GM18951 (cell line): ENCODE measurements around the gene TEX9.
"Not testable (repeated sequence)": the region's sequence is repeated elsewhere in the genome, so short reads cannot be mapped to it uniquely, and the experiment has no call there.

ENCODE experiments used
- POLR2A ChIP-seq: IDR thresholded peaks from 4 replicates; pipeline ENCODE4 v1.6.1; 2011; ENCODE audit warnings: mild to moderate bottlenecking; ENCODE audit not compliant: insufficient read length, insufficient read depth; ENCODE audit errors: extremely low read depth
- in situ Hi-C: fragments of 300-500 bp; cut with MboI; formaldehyde crosslinking; loops from one replicate; pipeline ENCODE4 v1.12.0; 2022; ENCODE audit warnings: low sequenced_read_pairs, mixed read lengths, inconsistent platforms; ENCODE audit not compliant: unreplicated experiment

Gene TEX9

DNA sequence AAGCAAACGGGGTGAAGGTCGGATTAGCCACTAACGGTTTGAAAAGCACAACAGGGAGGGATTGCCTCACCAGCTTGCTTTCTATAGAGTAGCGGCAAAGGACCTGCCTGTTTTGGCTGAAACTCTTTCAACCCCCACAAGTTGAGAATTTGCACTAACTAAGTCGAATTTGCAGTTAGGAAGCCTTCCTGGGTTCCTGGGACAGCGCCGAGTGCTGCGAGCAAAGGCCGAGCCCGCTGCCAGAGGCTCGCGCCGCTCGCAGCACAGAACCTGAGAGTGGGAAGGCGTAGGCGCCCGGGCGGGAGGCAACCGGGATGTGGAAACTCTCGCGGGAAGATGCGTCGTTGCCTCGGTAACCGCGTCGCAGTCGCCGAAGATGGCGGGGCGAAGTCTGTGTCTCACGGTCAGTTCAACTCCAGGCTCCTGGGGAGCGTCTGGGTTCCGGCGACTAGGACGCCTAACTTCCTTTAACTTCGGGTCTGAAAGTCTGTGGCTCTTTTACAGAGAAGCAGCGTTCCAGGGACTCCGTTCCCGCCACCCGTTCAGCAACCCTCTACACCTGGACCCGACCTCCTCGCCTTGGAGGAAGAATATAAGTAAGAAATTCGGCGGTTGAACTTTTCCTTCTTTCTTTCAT is at the start of gene TEX9:
Gene TEX9 (plus strand): TSS at position 352 of the 637 bp plus-strand sequence. CDS start 25 bp downstream, at position 377.
- peak; percentile 96 for TF ChIP-seq POLR2A
- in situ Hi-C loops, result no loop called here

DNA sequence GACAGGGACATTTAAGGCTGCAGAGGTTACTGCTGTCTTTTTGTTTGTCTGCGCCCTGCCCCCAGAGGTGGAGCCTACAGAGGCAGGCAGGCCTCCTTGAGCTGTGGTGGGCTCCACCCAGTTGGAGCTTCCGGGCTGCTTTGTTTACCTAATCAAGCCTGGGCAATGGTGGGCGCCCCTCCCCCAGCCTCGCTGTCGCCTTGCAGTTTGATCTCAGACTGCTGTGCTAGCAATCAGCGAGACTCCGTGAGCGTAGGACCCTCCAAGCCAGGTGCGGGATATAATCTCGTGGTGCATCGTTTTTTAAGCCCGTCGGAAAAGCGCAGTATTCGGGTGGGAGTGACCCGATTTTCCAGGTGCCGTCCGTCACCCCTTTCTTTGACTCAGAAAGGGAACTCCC is 48.7 kb upstream of the TEX9 start:
- in situ Hi-C loops, result not testable (repeated sequence)

DNA sequence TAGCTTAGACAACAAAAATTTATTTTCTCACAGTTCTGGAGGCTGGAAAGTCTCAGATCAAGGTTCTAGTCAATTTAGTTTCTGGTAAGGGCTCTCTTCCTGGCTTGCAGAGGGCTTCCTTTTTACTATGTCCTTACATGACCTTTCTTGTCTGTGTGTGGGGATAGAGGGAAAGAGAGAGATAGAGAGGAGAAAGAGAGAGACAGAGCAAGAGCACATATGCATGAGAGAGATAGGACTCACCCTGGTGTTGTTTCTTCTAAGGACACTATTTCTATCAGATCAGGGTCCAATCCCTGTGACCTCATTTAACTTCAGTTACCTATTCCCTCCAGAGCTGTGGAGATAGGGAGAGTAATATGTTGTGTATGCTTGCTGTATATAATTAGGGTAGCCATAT is 44.9 kb upstream of the TEX9 start:
- TF ChIP-seq POLR2A, result no peak
- in situ Hi-C loops, result no loop called here

DNA sequence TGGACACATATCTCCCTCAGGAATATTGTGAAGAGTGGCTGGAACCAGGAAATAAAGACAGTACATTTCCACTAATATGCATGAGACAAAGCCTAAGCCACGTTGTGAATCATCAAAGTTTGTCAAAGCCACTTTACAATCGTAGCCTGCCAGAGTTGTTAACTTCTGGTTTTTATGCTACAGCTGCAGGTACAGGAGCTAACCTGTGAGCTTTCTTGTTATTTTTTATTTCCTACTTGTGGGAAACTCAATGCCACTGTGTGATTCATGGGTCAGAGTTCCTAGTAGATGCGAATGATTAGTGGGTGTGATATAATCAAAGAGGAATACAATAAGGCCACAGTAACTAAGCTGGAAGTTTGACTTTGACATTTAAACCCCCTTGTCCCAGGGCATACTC is 44.4 kb upstream of the TEX9 start:
- TF ChIP-seq POLR2A, result no peak
- in situ Hi-C loops, result no loop called here

DNA sequence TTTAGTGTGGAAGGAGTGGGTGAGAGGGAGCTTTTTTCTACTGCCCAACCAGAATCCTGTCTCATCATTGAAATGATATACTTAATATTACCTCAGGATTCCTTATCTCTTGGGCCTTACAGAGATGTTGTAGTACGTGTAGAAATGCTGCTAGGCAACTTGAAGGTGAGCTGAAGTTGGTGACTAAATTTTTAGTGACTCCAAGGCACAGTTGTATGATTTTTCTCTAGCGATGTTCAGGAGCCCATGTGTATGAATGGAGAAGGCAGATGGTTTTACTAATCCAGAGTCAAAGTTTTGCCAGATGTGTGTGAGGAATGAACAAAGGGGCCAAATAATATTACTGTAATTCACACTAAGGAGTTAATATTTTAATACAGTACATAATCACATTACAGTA is 42.8 kb upstream of the TEX9 start:
- in situ Hi-C loops, result no loop called here
- TF ChIP-seq POLR2A, result no peak

DNA sequence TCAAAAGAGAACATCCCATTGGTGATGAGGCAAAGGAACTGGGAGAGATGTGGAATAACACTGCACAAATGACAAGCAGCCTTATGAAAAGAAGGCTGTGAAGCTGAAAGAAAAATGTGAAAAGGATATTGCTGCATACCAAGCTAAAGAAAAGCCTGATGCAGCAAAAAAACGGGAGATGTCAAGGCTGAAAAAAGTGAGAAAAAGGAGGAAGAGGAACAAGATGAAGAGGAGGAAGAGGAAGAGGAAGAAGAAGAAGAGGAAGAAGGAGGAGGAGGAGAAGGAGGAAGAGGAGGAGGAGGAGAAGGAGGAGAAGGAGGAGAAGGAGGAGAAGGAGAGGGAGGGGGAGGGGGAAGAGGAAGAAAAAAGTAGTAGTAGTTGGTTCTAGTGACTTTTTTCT is 41.8 kb upstream of the TEX9 start:
- no peak for TF ChIP-seq POLR2A
- in situ Hi-C loops, result no loop called here

DNA sequence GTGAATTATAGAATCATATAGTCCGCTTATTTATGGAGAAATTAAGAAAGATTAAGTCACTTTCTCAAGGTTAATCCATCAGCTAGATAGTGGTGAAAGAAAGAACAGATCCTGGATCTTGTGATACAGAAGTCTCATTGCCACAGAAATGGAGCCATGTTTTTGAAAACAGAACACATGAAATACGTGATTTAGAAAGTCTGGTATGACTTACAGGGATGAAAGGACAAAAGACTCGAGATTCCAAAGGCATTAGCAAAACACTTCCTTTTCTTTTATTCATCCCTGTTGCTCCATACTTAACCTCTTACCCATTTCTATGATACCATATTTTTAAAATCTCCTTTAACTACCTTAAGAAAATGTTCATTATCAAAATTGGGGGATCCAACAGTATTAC is 40.0 kb upstream of the TEX9 start:
- in situ Hi-C loops, result no loop called here
- TF ChIP-seq POLR2A, result no peak

DNA sequence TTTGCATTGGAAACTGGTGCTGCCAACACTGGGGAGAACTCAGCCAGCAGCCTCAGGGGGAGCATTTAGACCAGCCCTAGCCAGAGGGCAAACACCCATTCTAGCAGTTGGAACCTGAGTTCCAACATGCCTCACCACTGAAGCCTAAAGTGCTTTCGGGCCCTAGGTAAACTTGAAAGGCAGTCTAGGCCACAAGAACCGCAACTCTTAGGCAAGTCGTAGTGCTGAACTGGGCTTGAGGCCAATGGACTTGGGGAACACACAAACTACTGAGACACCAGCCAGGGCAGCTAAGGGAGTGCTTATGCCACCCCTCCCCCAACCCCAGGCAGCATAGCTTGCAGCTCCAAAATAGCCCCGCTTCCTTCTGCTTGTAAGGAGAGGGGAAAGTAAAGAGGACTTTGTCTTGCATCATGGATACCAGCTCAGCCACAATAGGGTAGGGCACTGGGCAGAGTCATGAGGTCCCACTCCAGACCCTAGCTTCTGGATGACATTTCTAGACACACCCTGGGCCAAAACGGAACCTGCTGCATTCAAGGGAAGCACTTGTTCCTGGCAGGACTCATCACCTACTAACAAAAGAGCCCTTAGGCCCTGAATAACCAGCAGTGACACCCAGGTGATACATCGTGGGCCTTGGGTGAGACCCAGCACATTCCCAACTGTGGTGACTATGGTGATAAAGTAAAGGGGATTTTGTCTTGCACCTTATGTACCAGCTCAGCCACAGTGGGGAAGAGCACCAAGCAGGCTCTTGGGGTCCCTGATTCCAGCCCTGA is 37.3 kb upstream of the TEX9 start:
- no peak for TF ChIP-seq POLR2A
- in situ Hi-C loops, result no loop called here

DNA sequence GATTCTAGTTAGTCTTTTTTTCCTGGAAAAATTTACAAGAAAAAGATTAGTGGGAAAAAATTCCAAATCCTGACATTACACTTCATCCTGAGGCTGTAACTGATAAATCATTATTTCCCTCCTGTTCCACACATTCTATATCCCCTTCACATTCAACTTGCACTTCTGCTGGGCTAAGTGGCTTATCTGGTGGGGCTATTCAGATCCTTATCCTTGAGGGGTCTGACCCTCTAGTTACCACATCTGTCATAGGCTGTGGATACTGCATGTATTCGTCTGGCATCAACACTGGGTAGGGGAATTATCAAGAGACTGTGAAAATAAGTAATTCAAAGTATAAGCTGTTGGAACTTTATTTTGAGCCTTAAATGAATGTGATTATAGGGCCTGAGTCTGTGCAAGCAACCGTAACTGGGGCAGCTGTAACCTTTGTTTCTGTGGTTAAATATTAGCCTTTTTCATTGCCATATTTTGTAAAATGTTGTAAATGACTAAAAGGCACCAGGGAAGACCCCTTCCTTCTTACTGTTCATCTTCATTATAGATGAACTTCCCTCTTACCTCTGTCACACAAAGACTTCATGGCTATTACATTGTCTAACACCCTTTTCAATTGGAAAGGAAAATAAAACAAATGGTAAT is 28.0 kb upstream of the TEX9 start:
- TF ChIP-seq POLR2A, result no peak
- in situ Hi-C loops, result no loop called here

DNA sequence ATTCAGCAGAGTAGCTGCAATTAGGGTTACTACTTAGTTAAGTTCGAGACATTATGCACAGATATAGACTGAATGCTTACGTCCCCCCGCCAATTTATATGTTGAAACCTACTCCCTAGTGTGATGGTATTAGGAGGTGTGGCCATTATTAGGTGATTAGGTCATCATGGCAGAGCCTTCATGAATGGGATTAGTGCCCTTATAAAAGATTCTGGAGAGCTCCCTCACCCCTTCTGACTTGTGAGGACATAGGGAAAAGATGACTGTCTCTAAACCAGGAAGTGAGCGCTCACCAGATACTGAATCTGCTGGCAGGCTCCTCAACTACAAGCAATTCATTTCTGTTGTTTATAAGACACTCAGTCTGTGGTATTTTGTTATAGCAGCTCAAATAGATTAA is 25.6 kb upstream of the TEX9 start:
- no peak for TF ChIP-seq POLR2A
- in situ Hi-C loops, result no loop called here

DNA sequence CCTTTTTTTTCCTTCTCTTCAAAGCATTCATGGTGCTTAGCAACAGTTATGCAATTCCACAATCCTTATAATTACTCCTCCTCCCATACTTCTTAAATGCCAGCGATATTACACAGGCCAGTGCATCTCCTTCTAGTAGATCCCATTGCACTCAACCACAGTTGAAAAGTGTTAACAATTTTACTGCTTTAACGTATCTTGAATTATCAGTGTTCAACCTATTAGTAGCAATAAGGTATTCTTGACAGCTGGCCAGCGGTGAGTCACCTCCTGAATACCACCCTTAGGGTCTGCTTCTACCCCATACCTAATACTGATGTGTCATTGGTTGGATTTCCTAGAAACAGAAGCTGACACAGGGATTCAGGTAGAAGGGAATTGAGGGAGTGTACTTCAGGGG is 24.0 kb upstream of the TEX9 start:
- in situ Hi-C loops, result no loop called here
- no peak for TF ChIP-seq POLR2A

DNA sequence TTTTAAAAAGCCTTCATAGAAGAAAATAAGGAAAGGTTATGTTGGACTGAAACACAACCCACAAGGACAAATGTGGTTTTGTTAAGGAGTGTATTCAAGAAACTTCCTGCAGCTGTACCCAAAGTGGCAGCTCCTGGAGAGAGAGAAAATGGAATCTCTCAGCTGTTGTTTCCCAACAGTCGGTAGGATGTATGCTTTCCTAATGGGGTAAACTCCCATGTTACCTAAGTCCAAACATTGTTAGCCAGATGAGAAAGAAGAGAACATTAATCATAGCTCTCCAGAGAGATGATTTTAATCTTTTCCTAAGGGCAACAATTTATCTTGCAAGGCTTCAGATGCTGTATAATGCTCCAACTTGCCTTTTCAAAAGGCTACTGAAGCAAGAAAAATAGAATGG is 22.6 kb upstream of the TEX9 start:
- in situ Hi-C loops, result no loop called here
- no peak for TF ChIP-seq POLR2A

DNA sequence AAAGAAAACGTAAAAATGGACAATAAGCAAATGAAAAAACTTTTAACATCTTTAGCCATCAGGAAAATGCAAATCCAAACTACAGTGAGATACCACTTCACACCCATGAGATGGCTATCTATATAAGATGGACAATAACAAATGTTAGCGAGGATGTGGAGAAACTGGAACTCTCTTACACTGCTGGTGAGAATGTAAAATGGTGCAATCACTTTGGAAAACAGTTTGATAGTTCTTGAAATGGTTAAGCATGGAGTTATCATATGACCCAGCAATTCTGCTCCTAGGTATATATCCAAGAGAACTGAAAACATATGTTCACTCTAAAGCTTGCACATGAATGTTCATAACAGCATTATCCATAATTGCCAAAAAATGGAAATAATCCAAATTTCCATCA is 21.3 kb upstream of the TEX9 start:
- no peak for TF ChIP-seq POLR2A
- in situ Hi-C loops, result no loop called here

DNA sequence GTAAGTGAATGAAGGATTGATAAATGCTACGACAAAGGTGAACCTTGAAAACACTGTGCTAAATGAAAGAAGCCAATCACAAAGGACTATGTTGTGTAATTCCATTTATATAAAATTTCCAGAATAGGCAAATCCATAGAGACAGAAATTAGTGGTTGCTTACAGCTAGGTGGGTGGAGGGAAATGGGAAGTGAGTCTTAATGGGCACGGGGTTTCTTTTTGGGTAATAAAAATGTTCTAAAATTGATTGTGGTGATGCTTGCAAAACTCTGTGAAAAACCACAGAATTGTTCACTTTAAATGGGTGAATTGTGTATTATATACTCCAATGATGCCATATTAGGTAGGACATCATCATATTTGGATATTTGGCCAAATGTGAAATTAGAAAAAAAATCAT is 20.9 kb upstream of the TEX9 start:
- no peak for TF ChIP-seq POLR2A
- in situ Hi-C loops, result no loop called here
